PFSK-1 (cell line): ENCODE measurements around the gene CHAD.

Experiments
- FOXP2 ChIP-seq: optimal IDR thresholded peaks from 2 replicates; pipeline ENCODE3; 2011; ENCODE audit warnings: borderline replicate concordance, control low read depth, inconsistent platforms; ENCODE audit not compliant: insufficient read depth; ENCODE audit errors: extremely low read length, extremely low read depth
- POLR2AphosphoS5 ChIP-seq: IDR thresholded peaks from 2 replicates; pipeline ENCODE4 v1.6.1; 2012; ENCODE audit warnings: low read depth, mild to moderate bottlenecking, control low read depth, low read length, moderate library complexity
- REST ChIP-seq, 2 experiments: IDR thresholded peaks; 2 replicates each; pipeline versions ENCODE4 v1.6.1 to v1.8.0; 2011 to 2012; ENCODE audit warnings: low read depth in 2 of 2, low read length in 2 of 2, control low read depth in 1 of 2, inconsistent platforms in 1 of 2, mild to moderate bottlenecking in 1 of 2, moderate library complexity in 1 of 2; ENCODE audit not compliant: insufficient read depth in 1 of 2
- SIN3A ChIP-seq: IDR thresholded peaks from 2 replicates; pipeline ENCODE4 v1.6.1; 2012; ENCODE audit warnings: mild to moderate bottlenecking, low read length, moderate library complexity, borderline replicate concordance; ENCODE audit not compliant: insufficient read depth
- TAF1 ChIP-seq: IDR thresholded peaks from 2 replicates; pipeline ENCODE4 v1.6.1; 2012; ENCODE audit warnings: low read length, control low read depth, borderline replicate concordance; ENCODE audit not compliant: insufficient read depth

Gene CHAD

GRCh38 chr17:50482110-50482509 lies 13.4 kb upstream of the CHAD start:
- TF ChIP-seq REST (IDR thresholded peaks at IDR 0.05; ENCODE audit: insufficient read depth in 1 of 2, low read depth in 2 of 2, low read length in 2 of 2) = no peak
- no peak for TF ChIP-seq FOXP2
- no peak for TF ChIP-seq POLR2AphosphoS5
- TF ChIP-seq SIN3A = no peak
- no peak for TF ChIP-seq TAF1

- TF ChIP-seq FOXP2 = no peak
- no peak for TF ChIP-seq REST (IDR thresholded peaks at IDR 0.05; ENCODE audit: insufficient read depth in 1 of 2, low read depth in 2 of 2, low read length in 2 of 2)
- no peak for TF ChIP-seq TAF1
- no peak for TF ChIP-seq SIN3A
- TF ChIP-seq POLR2AphosphoS5 = no peak
Measured at GRCh38 chr17:50481648-50482047, 13.0 kb upstream of the CHAD start.

GRCh38 chr17:50480854-50481490 lies 12.3 kb upstream of the CHAD start:
- TF ChIP-seq POLR2AphosphoS5 = no peak
- TF ChIP-seq FOXP2 = no peak
- no peak for TF ChIP-seq SIN3A
- TF ChIP-seq REST (IDR thresholded peaks at IDR 0.05; ENCODE audit: insufficient read depth in 1 of 2, low read depth in 2 of 2, low read length in 2 of 2) = no peak
- TF ChIP-seq TAF1 = no peak

GRCh38 chr17:50480142-50480764 lies 11.6 kb upstream of the CHAD start:
- TF ChIP-seq POLR2AphosphoS5 (no peak), TAF1 (no peak), SIN3A (no peak), REST (IDR thresholded peaks at IDR 0.05; ENCODE audit: insufficient read depth in 1 of 2, low read depth in 2 of 2, low read length in 2 of 2) (no peak), FOXP2 (no peak)
